HCT116 (cell line): ENCODE results near the gene KIRREL3. TPM values are rescaled to one million over a fixed set of nuclear protein-coding genes. Genes with fewer than 3 reads are reported as not detected.

ENCODE experiments used
- ATAC-seq: fragments of 200-7000 bp; cut with Tn5 transposase; 2 replicates; pipeline ENCODE4 v1.9.1; 2020; ENCODE audit warnings: mild to moderate bottlenecking, moderate library complexity
- BruUV-seq: library from RNA; stranded (reverse); fragments of 400-500 nt; replicated peaks from 2 replicates; lab custom pipeline; 2021; lab: Mats Ljungman, UMichigan
- CTCF ChIA-PET: fragments of 300-600 bp; sonication (Branson Sonifier 250); formaldehyde crosslinking; loops from one replicate; lab custom pipeline; 2021; ENCODE audit warnings: antibody characterized with exemption; lab: Charles Lee
- POLR2A ChIA-PET: fragments of 300-600, 350-600 bp; sonication (Branson Sonifier 250); formaldehyde crosslinking; loops from one replicate; lab custom pipeline; 2021; ENCODE audit warnings: antibody characterized with exemption; lab: Charles Lee
- RAD21 ChIA-PET, 2 experiments: fragments of 300-600 bp; sonication (Branson Sonifier 250); formaldehyde crosslinking; loops; one replicate each; lab custom pipeline; 2023; ENCODE audit warnings: low total read pairs in 2 of 2; ENCODE audit not compliant: uncharacterized antibody in 2 of 2, unreplicated experiment in 2 of 2, low non-redundant PET in 1 of 2; lab: Charles Lee
- DNase-seq: peaks from one replicate; pipeline ENCODE4 v3.0.0-alpha.2; 2010; ENCODE audit warnings: low read depth, low spot score
- H2AFZ ChIP-seq: fragments of 200-600 bp; shearing (Covaris generic), sonication (generic); 2 replicates; pipeline ENCODE4 v1.6.1; 2017; ENCODE audit warnings: low read depth, mixed run types, mixed read lengths, antibody characterized with exemption, low read length; ENCODE audit not compliant: poor library complexity, severe bottlenecking
- H3K27ac ChIP-seq: 2 replicates; pipeline ENCODE4 v1.5.1; 2012; ENCODE audit warnings: low read depth, low read length
- H3K27me3 ChIP-seq: fragments of 200-600 bp; sonication (generic); 2 replicates; pipeline ENCODE4 v1.6.1; 2016; ENCODE audit warnings: mixed run types, low read length, mixed read lengths; ENCODE audit not compliant: insufficient read depth
- H3K36me3 ChIP-seq, 2 experiments: fragments of 200-500 bp in 1 of 2; fragments of 200-600 bp in 1 of 2; sonication (Bioruptor generic) in 1 of 2; sonication (generic) in 1 of 2; 2 replicates each; pipeline versions ENCODE4 v1.5.1 to v1.6.1; 2014 to 2016; ENCODE audit warnings: low read length in 2 of 2, inconsistent platforms in 1 of 2, mixed read lengths in 1 of 2, mixed run types in 1 of 2; ENCODE audit not compliant: insufficient read depth in 2 of 2, control insufficient read depth in 1 of 2
- H3K4me1 ChIP-seq, 2 experiments: fragments of 200-600 bp in 1 of 2; sonication (generic) in 1 of 2; 2 replicates each; pipeline versions ENCODE4 v1.5.1 to v1.6.1; 2012 to 2017; ENCODE audit warnings: low read length in 2 of 2, inconsistent platforms in 1 of 2, mild to moderate bottlenecking in 1 of 2, mixed read lengths in 1 of 2, mixed run types in 1 of 2, moderate library complexity in 1 of 2; ENCODE audit not compliant: insufficient read depth in 2 of 2, control insufficient read depth in 1 of 2
- H3K4me2 ChIP-seq: fragments of 200-600 bp; sonication (generic); 2 replicates; pipeline ENCODE4 v1.6.1; 2017; ENCODE audit warnings: mixed run types, low read length, mixed read lengths
- H3K4me3 ChIP-seq, 2 experiments: fragments of 200-600 bp in 1 of 2; sonication (generic) in 1 of 2; replicated peaks in 1 of 2; 2 replicates each; pipeline ENCODE4 v1.5.1; 2011 to 2016; ENCODE audit warnings: low read length in 2 of 2, control low read depth in 1 of 2, low read depth in 1 of 2, mild to moderate bottlenecking in 1 of 2, mixed read lengths in 1 of 2, mixed run types in 1 of 2
- H3K79me2 ChIP-seq: fragments of 200-600 bp; sonication (generic); 2 replicates; pipeline ENCODE4 v1.6.1; 2017; ENCODE audit warnings: mild to moderate bottlenecking, mixed run types, low read length, moderate library complexity, mixed read lengths; ENCODE audit not compliant: insufficient read depth
- H3K9ac ChIP-seq: fragments of 200-600 bp; sonication (generic); 2 replicates; pipeline ENCODE4 v1.6.1; 2016; ENCODE audit warnings: low read length, mixed read lengths
- H3K9me2 ChIP-seq: fragments of 200-600 bp; sonication (generic), shearing (Covaris generic); 2 replicates; pipeline ENCODE4 v1.6.1; 2017; ENCODE audit warnings: mixed run types, mild to moderate bottlenecking, moderate library complexity; ENCODE audit not compliant: insufficient read depth
- H3K9me3 ChIP-seq, 2 experiments: fragments of 200-500 bp in 1 of 2; fragments of 200-600 bp in 1 of 2; sonication (Bioruptor generic) in 1 of 2; sonication (generic) in 1 of 2; 2 replicates each; pipeline ENCODE4 v1.6.1; 2014 to 2017; ENCODE audit warnings: low read length in 2 of 2, mixed read lengths in 2 of 2, inconsistent platforms in 1 of 2, low read depth in 1 of 2, mild to moderate bottlenecking in 1 of 2, mixed run types in 1 of 2, moderate library complexity in 1 of 2; ENCODE audit not compliant: control insufficient read depth in 1 of 2, insufficient read depth in 1 of 2
- H4K20me1 ChIP-seq: fragments of 200-600 bp; sonication (generic), shearing (Covaris generic); 2 replicates; pipeline ENCODE4 v1.6.1; 2017; ENCODE audit warnings: mixed run types, mild to moderate bottlenecking, moderate library complexity; ENCODE audit not compliant: insufficient read depth
- CBX3 ChIP-seq: IDR thresholded peaks from 2 replicates; pipeline ENCODE4 v1.6.1; 2012; ENCODE audit warnings: low read depth
- CEBPB ChIP-seq: IDR thresholded peaks from 2 replicates; pipeline ENCODE4 v1.6.1; 2012; ENCODE audit warnings: low read depth
- EGR1 ChIP-seq: IDR thresholded peaks from 2 replicates; pipeline ENCODE4 v1.6.1; 2012; ENCODE audit warnings: low read depth
- ELF1 ChIP-seq: IDR thresholded peaks from 2 replicates; pipeline ENCODE4 v1.6.1; 2012; ENCODE audit warnings: low read depth, borderline replicate concordance
- EZH2phosphoT487 ChIP-seq: fragments of 200-600 bp; IDR thresholded peaks from 2 replicates; pipeline ENCODE4 v1.6.1; 2018; ENCODE audit warnings: antibody characterized with exemption, borderline replicate concordance
- FOSL1 ChIP-seq: IDR thresholded peaks from 2 replicates; pipeline ENCODE4 v1.6.1; 2012; ENCODE audit warnings: low read depth
- JUND ChIP-seq: IDR thresholded peaks from 2 replicates; pipeline ENCODE4 v1.6.1; 2012
- POLR2AphosphoS5 ChIP-seq: IDR thresholded peaks from 2 replicates; pipeline ENCODE4 v1.6.1; 2011; ENCODE audit warnings: mild to moderate bottlenecking, low read depth, low read length, moderate library complexity
- SIN3A ChIP-seq: IDR thresholded peaks from 2 replicates; pipeline ENCODE4 v1.6.1; 2012; ENCODE audit warnings: low read depth
- SP1 ChIP-seq: IDR thresholded peaks from 2 replicates; pipeline ENCODE4 v1.6.1; 2012; ENCODE audit warnings: low read depth
- SRF ChIP-seq: IDR thresholded peaks from 2 replicates; pipeline ENCODE4 v1.6.1; 2012; ENCODE audit warnings: low read depth
- TCF7L2 ChIP-seq: IDR thresholded peaks from 2 replicates; pipeline ENCODE4 v1.7.0; 2011; ENCODE audit warnings: borderline replicate concordance, inconsistent platforms; ENCODE audit not compliant: insufficient read depth, insufficient read length; ENCODE audit errors: extremely low read depth
- YY1 ChIP-seq: IDR thresholded peaks from 2 replicates; pipeline ENCODE4 v1.6.1; 2011; ENCODE audit warnings: low read length, low read depth, moderate library complexity, mild to moderate bottlenecking; ENCODE audit not compliant: insufficient replicate concordance; ENCODE audit errors: extremely low read depth
- ZFX ChIP-seq: fragments of 450-650 bp; IDR thresholded peaks from 2 replicates; pipeline ENCODE4 v1.6.1; 2017
- ZNF274 ChIP-seq: fragments of 200-500 bp; sonication (Bioruptor generic); IDR thresholded peaks from 2 replicates; pipeline ENCODE4 v1.6.1; 2014; ENCODE audit warnings: mild to moderate bottlenecking, low read depth, low read length, inconsistent platforms
- intact Hi-C: fragments of 100-400 bp; cut with micrococcal nuclease; formaldehyde crosslinking; loops from 2 replicates; pipeline ENCODE4 v1.10.0; 2022
- total RNA-seq: library from RNA; stranded (reverse); gene quantifications from one replicate; pipeline ENCODE4 v1.2.1, GENCODE V29; 2021; ENCODE audit not compliant: unreplicated experiment
- TF ChIP-seq, protein P1 (sequence below): IDR thresholded peaks from 2 replicates; pipeline ENCODE4 v1.6.1; 2011; ENCODE audit warnings: mild to moderate bottlenecking, low read length, moderate library complexity; ENCODE audit not compliant: insufficient replicate concordance; ENCODE audit errors: extremely low read depth
- TF ChIP-seq, protein P2 (sequence below): IDR thresholded peaks from 2 replicates; pipeline ENCODE4 v1.6.1; 2012
- TF ChIP-seq, protein P3 (sequence below), 3 experiments: fragments of 200-600 bp in 1 of 3; sonication (generic) in 1 of 3; IDR thresholded peaks in 2 of 3; conservative IDR thresholded peaks in 1 of 3; 2 replicates each; pipeline ENCODE4 v1.5.1; 2012 to 2017; ENCODE audit warnings: low read depth in 2 of 3, low read length in 2 of 3, antibody characterized with exemption in 1 of 3, borderline replicate concordance in 1 of 3, control low read depth in 1 of 3, mild to moderate bottlenecking in 1 of 3, mixed read lengths in 1 of 3, mixed run types in 1 of 3, moderate library complexity in 1 of 3; ENCODE audit not compliant: insufficient read depth in 1 of 3
- TF ChIP-seq, protein P4 (sequence below): IDR thresholded peaks from 2 replicates; pipeline ENCODE4 v1.6.1; 2012

KIRREL3 gene
- total RNA-seq, 1 experiment from 2014 or later, result not detected

DNA sequence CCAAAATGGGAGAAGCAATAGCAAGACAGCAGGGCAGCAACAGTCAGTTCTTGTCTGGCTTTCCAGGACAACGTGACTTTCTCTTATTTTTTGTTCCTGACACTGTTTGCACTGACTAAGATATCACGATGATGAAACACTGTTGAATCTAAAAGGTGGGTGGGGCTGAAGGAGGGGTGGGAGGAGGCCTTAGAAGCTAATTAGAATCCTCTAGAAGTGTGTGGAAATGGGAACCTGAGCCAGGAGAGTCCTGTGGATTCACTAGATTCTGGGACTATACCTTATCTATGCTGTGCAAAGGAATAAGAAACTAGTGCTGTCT, 344.8 kb downstream of the KIRREL3 start:
- ChIA-PET CTCF (no interaction called here), POLR2A (no interaction called here), RAD21 (no interaction called here)
- TF ChIP-seq ELF1, result no peak
- TF ChIP-seq, protein P1, sequence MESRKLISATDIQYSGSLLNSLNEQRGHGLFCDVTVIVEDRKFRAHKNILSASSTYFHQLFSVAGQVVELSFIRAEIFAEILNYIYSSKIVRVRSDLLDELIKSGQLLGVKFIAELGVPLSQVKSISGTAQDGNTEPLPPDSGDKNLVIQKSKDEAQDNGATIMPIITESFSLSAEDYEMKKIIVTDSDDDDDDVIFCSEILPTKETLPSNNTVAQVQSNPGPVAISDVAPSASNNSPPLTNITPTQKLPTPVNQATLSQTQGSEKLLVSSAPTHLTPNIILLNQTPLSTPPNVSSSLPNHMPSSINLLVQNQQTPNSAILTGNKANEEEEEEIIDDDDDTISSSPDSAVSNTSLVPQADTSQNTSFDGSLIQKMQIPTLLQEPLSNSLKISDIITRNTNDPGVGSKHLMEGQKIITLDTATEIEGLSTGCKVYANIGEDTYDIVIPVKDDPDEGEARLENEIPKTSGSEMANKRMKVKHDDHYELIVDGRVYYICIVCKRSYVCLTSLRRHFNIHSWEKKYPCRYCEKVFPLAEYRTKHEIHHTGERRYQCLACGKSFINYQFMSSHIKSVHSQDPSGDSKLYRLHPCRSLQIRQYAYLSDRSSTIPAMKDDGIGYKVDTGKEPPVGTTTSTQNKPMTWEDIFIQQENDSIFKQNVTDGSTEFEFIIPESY, result no peak
- no peak for TF ChIP-seq SRF
- TF ChIP-seq, protein P2, sequence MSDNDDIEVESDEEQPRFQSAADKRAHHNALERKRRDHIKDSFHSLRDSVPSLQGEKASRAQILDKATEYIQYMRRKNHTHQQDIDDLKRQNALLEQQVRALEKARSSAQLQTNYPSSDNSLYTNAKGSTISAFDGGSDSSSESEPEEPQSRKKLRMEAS, result no peak
- no peak for TF ChIP-seq SIN3A
- TF ChIP-seq, protein P3, sequence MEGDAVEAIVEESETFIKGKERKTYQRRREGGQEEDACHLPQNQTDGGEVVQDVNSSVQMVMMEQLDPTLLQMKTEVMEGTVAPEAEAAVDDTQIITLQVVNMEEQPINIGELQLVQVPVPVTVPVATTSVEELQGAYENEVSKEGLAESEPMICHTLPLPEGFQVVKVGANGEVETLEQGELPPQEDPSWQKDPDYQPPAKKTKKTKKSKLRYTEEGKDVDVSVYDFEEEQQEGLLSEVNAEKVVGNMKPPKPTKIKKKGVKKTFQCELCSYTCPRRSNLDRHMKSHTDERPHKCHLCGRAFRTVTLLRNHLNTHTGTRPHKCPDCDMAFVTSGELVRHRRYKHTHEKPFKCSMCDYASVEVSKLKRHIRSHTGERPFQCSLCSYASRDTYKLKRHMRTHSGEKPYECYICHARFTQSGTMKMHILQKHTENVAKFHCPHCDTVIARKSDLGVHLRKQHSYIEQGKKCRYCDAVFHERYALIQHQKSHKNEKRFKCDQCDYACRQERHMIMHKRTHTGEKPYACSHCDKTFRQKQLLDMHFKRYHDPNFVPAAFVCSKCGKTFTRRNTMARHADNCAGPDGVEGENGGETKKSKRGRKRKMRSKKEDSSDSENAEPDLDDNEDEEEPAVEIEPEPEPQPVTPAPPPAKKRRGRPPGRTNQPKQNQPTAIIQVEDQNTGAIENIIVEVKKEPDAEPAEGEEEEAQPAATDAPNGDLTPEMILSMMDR (IDR thresholded peaks at IDR 0.05 in 2 of 3, conservative IDR thresholded peaks at IDR 0.05 in 1 of 3; ENCODE audit: borderline replicate concordance in 1 of 3, insufficient read depth in 1 of 3, low read depth in 2 of 3, low read length in 2 of 3), result no peak
- no peak for TF ChIP-seq TCF7L2
- no peak for TF ChIP-seq JUND
- TF ChIP-seq YY1, result no peak
- TF ChIP-seq CEBPB, result no peak
- no peak for TF ChIP-seq EGR1
- TF ChIP-seq EZH2phosphoT487, result no peak
- no peak for TF ChIP-seq SP1
- no peak for TF ChIP-seq FOSL1
- no peak for TF ChIP-seq POLR2AphosphoS5
- TF ChIP-seq, protein P4, sequence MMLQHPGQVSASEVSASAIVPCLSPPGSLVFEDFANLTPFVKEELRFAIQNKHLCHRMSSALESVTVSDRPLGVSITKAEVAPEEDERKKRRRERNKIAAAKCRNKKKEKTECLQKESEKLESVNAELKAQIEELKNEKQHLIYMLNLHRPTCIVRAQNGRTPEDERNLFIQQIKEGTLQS, result no peak
- TF ChIP-seq ZFX, result no peak
- no peak for TF ChIP-seq ZNF274
- no peak for TF ChIP-seq CBX3
- intact Hi-C loops, result no loop called here
- no peak overlapping the region for H3K4me3 ChIP-seq
- BruUV-seq, result no TSS peak
- no peaks in the 10 kb centered on the region for H3K4me1 ChIP-seq
- H4K20me1 ChIP-seq, result no peaks in the 10 kb centered on the region
- H3K36me3 ChIP-seq, result no peaks in the 10 kb centered on the region
- DNase-seq (no peak), ATAC-seq (no peak)
- H3K79me2 ChIP-seq, result no peaks in the 10 kb centered on the region
- no peak overlapping the region for H3K4me2 ChIP-seq
- no peaks in the 10 kb centered on the region for H3K9me3 ChIP-seq
- H3K27me3 ChIP-seq, result peaks cover 38% of the 10 kb centered on the region
- no peak overlapping the region for H2AFZ ChIP-seq
- no peaks in the 10 kb centered on the region for H3K9me2 ChIP-seq
- no peak overlapping the region for H3K27ac ChIP-seq
- no peak overlapping the region for H3K9ac ChIP-seq
